GM23248 (cell line): Measurements from ENCODE around the gene LMO1. TPM values are rescaled to one million over a fixed set of nuclear protein-coding genes. Genes with fewer than 3 reads are reported as not detected.

Source experiments
- DNase-seq: peaks from one replicate; pipeline ENCODE4 v3.0.0-alpha.2; 2015
- H2AFZ ChIP-seq: fragments of 200-600 bp; sonication (generic); 2 replicates; pipeline ENCODE4 v1.6.1; 2016; ENCODE audit warnings: antibody characterized with exemption
- H3F3A ChIP-seq: fragments of 200-600 bp; sonication (generic); 2 replicates; pipeline ENCODE4 v1.6.1; 2016; ENCODE audit warnings: mild to moderate bottlenecking, antibody characterized with exemption, mixed run types; ENCODE audit not compliant: insufficient read depth
- H3K27ac ChIP-seq: fragments of 200-600 bp; sonication (generic); 2 replicates; pipeline ENCODE4 v1.5.1; 2016; ENCODE audit warnings: mild to moderate bottlenecking
- H3K27me3 ChIP-seq: fragments of 200-600 bp; sonication (generic); replicated peaks from 2 replicates; pipeline ENCODE4 v1.6.1; 2016; ENCODE audit warnings: mild to moderate bottlenecking; ENCODE audit not compliant: insufficient read depth
- H3K36me3 ChIP-seq: fragments of 200-600 bp; sonication (generic); 2 replicates; pipeline ENCODE4 v1.6.1; 2016; ENCODE audit warnings: low read depth, mild to moderate bottlenecking
- H3K4me1 ChIP-seq: fragments of 200-600 bp; sonication (generic); 2 replicates; pipeline ENCODE4 v1.6.1; 2016; ENCODE audit warnings: mild to moderate bottlenecking; ENCODE audit not compliant: insufficient read depth
- H3K4me2 ChIP-seq: fragments of 200-600 bp; sonication (generic); one replicate; pipeline ENCODE4 v1.6.1; 2016; ENCODE audit warnings: mild to moderate bottlenecking; ENCODE audit not compliant: unreplicated experiment
- H3K4me3 ChIP-seq: fragments of 200-600 bp; sonication (generic); 2 replicates; pipeline ENCODE4 v1.5.1; 2016; ENCODE audit warnings: mild to moderate bottlenecking
- H3K79me2 ChIP-seq: fragments of 200-600 bp; sonication (generic); 2 replicates; pipeline ENCODE4 v1.6.1; 2016; ENCODE audit warnings: mild to moderate bottlenecking; ENCODE audit not compliant: insufficient read depth
- H3K9ac ChIP-seq: fragments of 200-600 bp; sonication (generic); 2 replicates; pipeline ENCODE4 v1.6.1; 2016; ENCODE audit warnings: mild to moderate bottlenecking
- H3K9me2 ChIP-seq: fragments of 200-600 bp; sonication (generic); 2 replicates; pipeline ENCODE4 v1.6.1; 2016; ENCODE audit warnings: mixed run types, mild to moderate bottlenecking, moderate library complexity; ENCODE audit not compliant: insufficient read depth
- H3K9me3 ChIP-seq: fragments of 200-600 bp; sonication (generic); one replicate; pipeline ENCODE4 v1.6.1; 2017; ENCODE audit warnings: low read depth
- H4K20me1 ChIP-seq: fragments of 200-600 bp; sonication (generic); 2 replicates; pipeline ENCODE4 v1.6.0; 2016; ENCODE audit not compliant: insufficient read depth
- EZH2 ChIP-seq: fragments of 200-600 bp; sonication (generic); IDR thresholded peaks from 2 replicates; pipeline ENCODE4 v1.6.1; 2018; ENCODE audit warnings: antibody characterized with exemption, mild to moderate bottlenecking; ENCODE audit not compliant: insufficient read depth, poor library complexity, severe bottlenecking
- EZH2phosphoT487 ChIP-seq: fragments of 200-600 bp; sonication (generic); IDR thresholded peaks from 2 replicates; pipeline ENCODE4 v1.6.1; 2018; ENCODE audit warnings: antibody characterized with exemption, moderate library complexity, mild to moderate bottlenecking, low read depth; ENCODE audit not compliant: insufficient read depth
- WGBS, 2 experiments: methylation state at CpG; one replicate each; pipeline ENCODE4 v1.1.6; 2015 to 2017; ENCODE audit warnings: low lambda C conversion rate in 2 of 2, low coverage in 1 of 2; ENCODE audit errors: missing lambda C conversion rate in 2 of 2; 5-methylcytosine and 5-hydroxymethylcytosine counted together
- in situ Hi-C: fragments of 300-500 bp; cut with MboI; formaldehyde crosslinking; loops from 2 replicates; pipeline ENCODE4 v1.15.0; 2020
- polyA plus RNA-seq: library from polyadenylated mRNA; unstranded; fragments of >200 nt; fragmentation: Nextera tagmentation; extraction: Ambion mirVana; gene quantifications from 2 replicates; pipeline ENCODE4 v1.2.1, GENCODE V29; 2016
- total RNA-seq: library from RNA; depleted of rRNA; stranded (reverse); fragments of >200 nt; shearing (Covaris generic); gene quantifications from 2 replicates; pipeline ENCODE4 v1.2.3, GENCODE V29; 2014

Gene LMO1
- total and polyA plus RNA-seq, 2 experiments from 2014 or later, result not detected

DNA sequence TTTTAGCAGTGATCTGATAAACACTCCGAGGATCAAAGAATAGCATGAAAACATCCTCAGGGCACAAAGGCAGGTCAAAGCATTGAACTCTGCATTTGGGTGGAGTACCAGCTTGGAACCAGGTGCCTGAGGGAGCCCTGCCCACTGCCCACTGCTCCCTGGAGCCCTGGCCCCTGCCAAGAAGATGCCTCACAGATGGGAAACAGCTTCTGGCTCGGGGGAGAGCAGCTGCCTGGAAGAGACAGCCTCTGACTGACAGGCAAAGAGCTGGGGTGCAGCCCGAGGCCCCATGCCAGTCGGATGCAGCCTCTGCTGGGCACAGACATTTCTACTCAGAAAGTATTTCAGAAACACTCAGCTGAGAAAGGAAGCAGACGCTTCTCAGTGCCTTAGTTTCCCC lies 13.2 kb downstream of the LMO1 start:
- no peak overlapping the region for H2AFZ ChIP-seq
- no peaks in the 10 kb centered on the region for H3K9me3 ChIP-seq
- no peak overlapping the region for H3K9ac ChIP-seq
- peaks cover 9% of the 10 kb centered on the region for H3K27me3 ChIP-seq
- no peaks in the 10 kb centered on the region for H3K9me2 ChIP-seq
- no peaks in the 10 kb centered on the region for H3K36me3 ChIP-seq
- no peak overlapping the region for H3K27ac ChIP-seq
- no peak overlapping the region for H3K4me2 ChIP-seq
- no peak overlapping the region for H3K4me3 ChIP-seq
- whole genome bisulfite sequencing, 2 experiments, result 15 to 18% methylated on average over 5 of the region's 5 CpGs
- no peaks in the 10 kb centered on the region for H4K20me1 ChIP-seq
- no peaks in the 10 kb centered on the region for H3F3A ChIP-seq
- no peaks in the 10 kb centered on the region for H3K4me1 ChIP-seq
- no peak for DNase-seq
- no peaks in the 10 kb centered on the region for H3K79me2 ChIP-seq
- in situ Hi-C loops, result no loop called here
- TF ChIP-seq EZH2 (no peak), EZH2phosphoT487 (no peak)

DNA sequence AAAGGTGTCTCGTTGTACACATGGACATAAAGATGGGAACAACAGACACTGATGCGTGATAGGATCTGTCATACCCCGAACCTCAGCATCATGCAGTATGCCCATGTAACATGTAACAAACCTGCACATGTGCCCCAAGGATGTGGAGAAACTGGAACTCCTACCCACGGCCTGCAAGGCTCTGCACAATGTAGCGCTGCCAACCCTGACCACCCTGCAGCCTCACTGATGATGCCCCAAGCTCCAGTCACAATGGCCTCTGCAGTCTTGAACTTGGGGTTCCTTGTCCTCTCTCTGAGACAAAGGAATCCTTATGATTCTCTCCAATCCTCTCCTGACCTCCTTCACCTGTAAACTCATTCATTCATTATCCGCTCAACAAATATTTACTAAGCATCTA lies 14.2 kb downstream of the LMO1 start:
- no peaks in the 10 kb centered on the region for H3F3A ChIP-seq
- no peak for DNase-seq
- no peaks in the 10 kb centered on the region for H3K79me2 ChIP-seq
- no peaks in the 10 kb centered on the region for H4K20me1 ChIP-seq
- H3K36me3 ChIP-seq, result no peaks in the 10 kb centered on the region
- H3K9ac ChIP-seq, result no peak overlapping the region
- H2AFZ ChIP-seq, result no peak overlapping the region
- in situ Hi-C loops, result loop anchor here (25.0 kb wide), 2 partner anchors 313 to 713 kb away; partner anchors contain the start of gene TMEM9B
- no peaks in the 10 kb centered on the region for H3K4me1 ChIP-seq
- H3K27ac ChIP-seq, result no peak overlapping the region
- no peak overlapping the region for H3K4me2 ChIP-seq
- H3K9me3 ChIP-seq, result no peaks in the 10 kb centered on the region
- H3K4me3 ChIP-seq, result no peak overlapping the region
- WGBS, 2 experiments, result 55 to 59% methylated on average over 6 of the region's 6 CpGs
- no peaks in the 10 kb centered on the region for H3K9me2 ChIP-seq
- TF ChIP-seq EZH2phosphoT487, result no peak
- no peak for TF ChIP-seq EZH2
- H3K27me3 ChIP-seq, result peaks cover 18% of the 10 kb centered on the region

DNA sequence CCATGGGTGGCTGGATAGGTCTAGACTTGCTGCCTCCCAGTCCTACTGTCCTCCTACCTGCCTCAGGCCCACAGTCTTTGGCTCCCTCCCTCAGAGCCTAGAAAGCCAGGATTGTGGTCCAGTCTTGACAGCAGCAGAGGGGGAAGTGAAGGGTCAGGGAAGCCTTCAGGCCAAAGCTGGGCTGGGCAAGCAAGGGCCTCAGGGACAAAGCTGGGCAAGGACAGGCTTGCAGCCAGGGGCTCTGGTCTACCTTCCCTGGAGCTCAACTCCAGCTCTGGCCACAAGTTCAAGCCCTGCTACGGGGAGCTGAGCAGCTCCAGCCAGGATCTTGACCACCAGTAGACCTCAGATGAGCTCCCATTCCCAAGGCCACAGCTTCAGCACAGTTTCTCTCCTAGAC lies 14.9 kb downstream of the LMO1 start:
- H3K4me3 ChIP-seq, result no peak overlapping the region
- H3K9ac ChIP-seq, result no peak overlapping the region
- no peaks in the 10 kb centered on the region for H3K9me3 ChIP-seq
- no peaks in the 10 kb centered on the region for H3K79me2 ChIP-seq
- no peaks in the 10 kb centered on the region for H3K9me2 ChIP-seq
- no peak overlapping the region for H3K4me2 ChIP-seq
- DNase-seq, result no peak
- 25 to 50% methylated on average over 1 of the region's 1 CpG for WGBS, 2 experiments
- no peaks in the 10 kb centered on the region for H3F3A ChIP-seq
- no peak overlapping the region for H2AFZ ChIP-seq
- no peak for TF ChIP-seq EZH2phosphoT487
- no peak for TF ChIP-seq EZH2
- in situ Hi-C loops, result loop anchor here (25.0 kb wide), 2 partner anchors 314 to 714 kb away; partner anchors contain the start of gene TMEM9B
- no peaks in the 10 kb centered on the region for H3K36me3 ChIP-seq
- no peak overlapping the region for H3K27ac ChIP-seq
- H3K4me1 ChIP-seq, result no peaks in the 10 kb centered on the region
- H3K27me3 ChIP-seq, result peaks cover 24% of the 10 kb centered on the region
- no peaks in the 10 kb centered on the region for H4K20me1 ChIP-seq

DNA sequence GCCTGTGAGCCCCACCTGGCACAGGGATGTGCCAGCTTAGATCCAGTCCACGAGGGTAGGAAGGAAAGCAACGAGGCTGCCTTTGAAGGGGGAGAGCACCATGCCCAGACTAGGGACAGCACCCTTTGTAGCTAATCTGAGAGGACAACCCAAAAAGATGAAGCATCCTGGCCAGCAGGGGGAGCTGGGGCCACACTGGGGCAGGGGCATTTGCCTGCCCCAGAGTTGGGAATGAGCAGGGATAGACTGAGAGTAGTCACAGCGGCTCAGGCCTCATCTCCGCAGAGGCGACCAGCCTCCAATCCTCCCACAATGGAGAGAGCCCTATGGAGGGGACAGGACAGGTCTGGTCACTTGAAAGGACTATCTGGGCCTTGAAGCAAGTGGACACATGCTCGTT lies 16.4 kb downstream of the LMO1 start:
- WGBS, 2 experiments, result 55% methylated on average over 6 of the region's 6 CpGs
- Histone ChIP-seq H3K27me3 (peaks cover 38% of the 10 kb centered on the region), H3F3A (no peaks in the 10 kb centered on the region), H3K4me1 (no peaks in the 10 kb centered on the region), H2AFZ (no peak overlapping the region), H3K9me3 (no peaks in the 10 kb centered on the region), H3K9ac (no peak overlapping the region), H3K9me2 (no peaks in the 10 kb centered on the region), H3K36me3 (no peaks in the 10 kb centered on the region), H3K4me3 (no peak overlapping the region), H3K4me2 (no peak overlapping the region), H3K79me2 (no peaks in the 10 kb centered on the region), H3K27ac (no peak overlapping the region), H4K20me1 (no peaks in the 10 kb centered on the region)
- peak; percentile 26 for DNase-seq
- TF ChIP-seq EZH2 (no peak), EZH2phosphoT487 (no peak)
- in situ Hi-C loops, result loop anchor here (25.0 kb wide), 2 partner anchors 315 to 715 kb away; partner anchors contain the start of gene TMEM9B

DNA sequence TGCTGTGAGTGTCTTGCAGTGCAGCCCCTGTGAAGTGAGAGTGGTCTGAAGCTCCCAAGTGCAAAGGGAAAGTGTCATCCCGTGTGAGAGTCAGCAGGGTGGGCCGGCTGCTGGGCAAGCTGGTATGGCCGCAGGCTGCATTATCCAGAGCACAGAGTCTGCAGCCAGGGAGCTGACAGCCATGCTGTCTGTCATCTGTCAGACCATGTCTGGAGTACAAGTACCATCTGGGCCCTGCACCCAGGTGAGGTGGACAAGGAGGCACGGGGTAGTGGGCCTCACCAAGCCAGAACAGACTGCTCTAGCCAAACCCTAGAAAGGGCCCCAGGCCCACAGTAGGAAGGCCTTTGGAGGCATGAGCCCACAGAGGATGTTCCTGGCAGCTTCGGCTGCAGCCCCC lies 20.2 kb downstream of the LMO1 start:
- H3K4me3 ChIP-seq, result no peak overlapping the region
- H3K27me3 ChIP-seq, result peaks cover 52% of the 10 kb centered on the region
- in situ Hi-C loops, result loop anchor here (25.0 kb wide), 2 partner anchors 319 to 719 kb away; partner anchors contain the start of gene TMEM9B
- no peak for DNase-seq
- H3K9me3 ChIP-seq, result no peaks in the 10 kb centered on the region
- H3K9ac ChIP-seq, result no peak overlapping the region
- H3F3A ChIP-seq, result no peaks in the 10 kb centered on the region
- WGBS, 2 experiments, result 56 to 64% methylated on average over 5 of the region's 5 CpGs
- no peak overlapping the region for H3K4me2 ChIP-seq
- H3K4me1 ChIP-seq, result no peaks in the 10 kb centered on the region
- no peaks in the 10 kb centered on the region for H3K79me2 ChIP-seq
- H3K36me3 ChIP-seq, result no peaks in the 10 kb centered on the region
- no peak overlapping the region for H3K27ac ChIP-seq
- H2AFZ ChIP-seq, result no peak overlapping the region
- H3K9me2 ChIP-seq, result no peaks in the 10 kb centered on the region
- H4K20me1 ChIP-seq, result no peaks in the 10 kb centered on the region
- no peak for TF ChIP-seq EZH2
